CD4-positive, alpha-beta memory T cell (primary cell): ENCODE measurements around the gene TSEN15. TPM values are rescaled to one million over a fixed set of nuclear protein-coding genes. Genes with fewer than 3 reads are reported as not detected.

Experiments used
- CTCF ChIA-PET: fragments of 350-600 bp; sonication (Branson Sonifier 250); formaldehyde crosslinking; loops from one replicate; lab custom pipeline; 2021; ENCODE audit warnings: inconsistent platforms; ENCODE audit not compliant: partially characterized antibody; lab: Charles Lee
- POLR2A ChIA-PET: fragments of 350-600 bp; sonication (Branson Sonifier 250); formaldehyde crosslinking; loops from one replicate; lab custom pipeline; 2021; ENCODE audit not compliant: partially characterized antibody; lab: Charles Lee
- DNase-seq, 5 donors: peaks; one replicate each; pipeline versions ENCODE4 v3.0.0 to v3.0.0-alpha.2; 2020 to 2022; ENCODE audit warnings: mixed read lengths in 1 of 5
- H3K27ac ChIP-seq: one replicate; pipeline ENCODE4 v1.7.0; 2013; ENCODE audit warnings: low read depth, low read length
- H3K27me3 ChIP-seq: 2 replicates; pipeline ENCODE4 v1.7.0; 2013; ENCODE audit warnings: mild to moderate bottlenecking, low read length, moderate library complexity; ENCODE audit not compliant: insufficient read depth
- H3K36me3 ChIP-seq: 2 replicates; pipeline ENCODE4 v1.7.0; 2013; ENCODE audit warnings: mild to moderate bottlenecking, low read length, moderate library complexity; ENCODE audit not compliant: insufficient read depth
- H3K4me1 ChIP-seq: 2 replicates; pipeline ENCODE4 v1.7.0; 2013; ENCODE audit warnings: mild to moderate bottlenecking, low read length, moderate library complexity; ENCODE audit not compliant: insufficient read depth
- H3K4me3 ChIP-seq, 2 donors: one replicate each; pipeline ENCODE4 v1.7.0; 2013; ENCODE audit warnings: low read length in 2 of 2, mild to moderate bottlenecking in 1 of 2
- H3K9me3 ChIP-seq, 2 donors: one replicate each; pipeline ENCODE4 v1.7.0; 2013; ENCODE audit warnings: low read length in 2 of 2, control low read depth in 1 of 2; ENCODE audit not compliant: control insufficient read depth in 1 of 2
- H3K27ac Mint-ChIP-seq, 7 donors: one replicate each; pipeline ENCODE4 v1.8.0; 2020 to 2021; ENCODE audit warnings: mixed read lengths in 7 of 7, mild to moderate bottlenecking in 6 of 7, inconsistent platforms in 3 of 7, moderate library complexity in 3 of 7
- H3K27me3 Mint-ChIP-seq, 2 donors: one replicate each; pipeline ENCODE4 v1.8.0; 2020 to 2021; ENCODE audit warnings: mixed read lengths in 2 of 2
- H3K36me3 Mint-ChIP-seq, 2 donors: one replicate each; pipeline ENCODE4 v1.8.0; 2020 to 2021; ENCODE audit warnings: mixed read lengths in 2 of 2, inconsistent platforms in 1 of 2, mild to moderate bottlenecking in 1 of 2
- H3K4me1 Mint-ChIP-seq, 4 donors: one replicate each; pipeline ENCODE4 v1.8.0; 2020 to 2021; ENCODE audit warnings: mixed read lengths in 4 of 4, mild to moderate bottlenecking in 1 of 4
- H3K4me3 Mint-ChIP-seq, 8 donors: one replicate each; pipeline ENCODE4 v1.8.0; 2020 to 2021; ENCODE audit warnings: mixed read lengths in 8 of 8, mild to moderate bottlenecking in 7 of 8, moderate library complexity in 6 of 8, inconsistent platforms in 3 of 8
- H3K9me3 Mint-ChIP-seq, 8 donors: one replicate each; pipeline ENCODE4 v1.8.0; 2020 to 2021; ENCODE audit warnings: mixed read lengths in 8 of 8, mild to moderate bottlenecking in 5 of 8, inconsistent platforms in 3 of 8, moderate library complexity in 1 of 8
- intact Hi-C: fragments of 100-400 bp; cut with micrococcal nuclease; formaldehyde crosslinking; loops from one replicate; pipeline ENCODE4 v1.15.1; 2023
- polyA plus RNA-seq, 2 donors: library from polyadenylated mRNA; unstranded; fragments of 300-500 nt; fragmentation: Illumina TruSeq; gene quantifications; one replicate each; pipeline ENCODE4 v1.2.3, GENCODE V29; 2021
- total RNA-seq, 2 experiments: library from RNA; stranded (reverse); gene quantifications; one replicate each; pipeline ENCODE4 v1.2.3, GENCODE V29; 2021

Gene TSEN15
- total and polyA plus RNA-seq, 4 experiments from 2014 or later = 34.0 to 74.7 (median 47.7) TPM

- H3K27ac Mint-ChIP-seq = no peak overlapping the region
- H3K36me3 ChIP-seq = no peaks in the 10 kb centered on the region
- H3K27me3 Mint-ChIP-seq = peaks cover 7 to 10% of the 10 kb centered on the region in 2 donors
- H3K9me3 ChIP-seq = no peaks in the 10 kb centered on the region
- no peak overlapping the region for H3K4me3 Mint-ChIP-seq
- intact Hi-C loops = no loop called here
- H3K4me1 Mint-ChIP-seq = no peaks in the 10 kb centered on the region
- no peaks in the 10 kb centered on the region for H3K4me1 ChIP-seq
- ChIA-PET CTCF (no interaction called here), POLR2A (no interaction called here)
- H3K27me3 ChIP-seq = no peaks in the 10 kb centered on the region
- H3K4me3 ChIP-seq = no peak overlapping the region
- H3K36me3 Mint-ChIP-seq = no peaks in the 10 kb centered on the region
- no peak for DNase-seq
- no peak overlapping the region for H3K27ac ChIP-seq
- peaks cover 0 to 3% (median 0%) of the 10 kb centered on the region in 8 donors for H3K9me3 Mint-ChIP-seq
These were observed 35.4 kb upstream of the TSEN15 start for GRCh38 chr1:184016169-184016568.

DNA sequence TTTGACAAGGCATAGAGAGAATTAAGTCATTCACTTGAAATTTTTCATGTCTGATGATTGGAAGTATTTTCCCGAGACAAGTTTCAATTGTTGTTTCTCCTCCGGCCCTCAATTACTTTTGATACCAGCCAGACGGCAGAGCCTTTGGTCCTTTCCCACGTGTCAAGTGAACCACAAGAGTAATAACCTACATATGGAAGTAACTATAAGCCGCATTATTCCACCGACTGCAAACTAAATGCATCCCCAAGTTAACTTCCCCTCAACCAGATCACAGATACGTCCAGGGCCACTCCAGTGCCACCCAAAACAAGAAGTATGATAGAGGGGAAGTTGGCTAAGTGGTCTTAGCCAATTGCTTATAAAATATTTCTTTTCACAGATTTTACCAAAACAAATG, 34.2 kb upstream of the TSEN15 start:
- intact Hi-C loops = no loop called here
- H3K27me3 ChIP-seq = no peaks in the 10 kb centered on the region
- Mint-ChIP-seq H3K36me3 (no peaks in the 10 kb centered on the region), H3K27me3 (peaks cover 7 to 10% of the 10 kb centered on the region in 2 donors), H3K4me3 (no peak overlapping the region), H3K4me1 (no peaks in the 10 kb centered on the region), H3K27ac (no peak overlapping the region), H3K9me3 (peaks cover 0 to 3% (median 0%) of the 10 kb centered on the region in 8 donors)
- no peak overlapping the region for H3K4me3 ChIP-seq
- H3K4me1 ChIP-seq = no peaks in the 10 kb centered on the region
- no peaks in the 10 kb centered on the region for H3K36me3 ChIP-seq
- H3K27ac ChIP-seq = no peak overlapping the region
- no peaks in the 10 kb centered on the region for H3K9me3 ChIP-seq
- DNase-seq = no peak
- POLR2A ChIA-PET = no interaction called here
- CTCF ChIA-PET = no interaction called here

DNA sequence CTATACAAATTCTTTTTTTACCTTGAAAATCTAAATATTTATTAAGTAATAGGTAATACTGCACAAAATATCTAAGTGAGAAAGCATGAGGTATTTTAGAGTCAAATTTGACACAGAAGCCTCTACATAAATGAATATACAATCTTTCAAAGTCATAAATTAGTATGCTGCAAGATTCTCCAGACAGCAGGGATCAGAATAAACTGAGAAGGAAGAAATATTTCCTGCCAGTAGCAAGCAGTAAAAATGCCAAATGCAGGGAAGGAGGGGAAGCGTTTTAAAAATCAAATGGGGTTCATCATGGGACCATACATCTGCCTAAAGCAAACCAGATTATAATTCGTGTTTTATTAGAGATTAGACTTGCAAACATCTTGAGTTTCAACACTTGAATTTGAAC, 32.9 kb upstream of the TSEN15 start:
- H3K4me3 ChIP-seq = no peak overlapping the region
- intact Hi-C loops = no loop called here
- no peak overlapping the region for H3K27ac ChIP-seq
- Mint-ChIP-seq H3K4me1 (no peaks in the 10 kb centered on the region), H3K27ac (no peak overlapping the region), H3K36me3 (no peaks in the 10 kb centered on the region), H3K27me3 (peaks cover 5 to 10% of the 10 kb centered on the region in 2 donors), H3K9me3 (no peaks in the 10 kb centered on the region), H3K4me3 (peak overlapping the region in 1 of 8 donors; percentile 5)
- DNase-seq = no peak
- no peaks in the 10 kb centered on the region for H3K9me3 ChIP-seq
- no peaks in the 10 kb centered on the region for H3K4me1 ChIP-seq
- POLR2A ChIA-PET = no interaction called here
- CTCF ChIA-PET = no interaction called here
- no peaks in the 10 kb centered on the region for H3K27me3 ChIP-seq
- H3K36me3 ChIP-seq = no peaks in the 10 kb centered on the region

DNA sequence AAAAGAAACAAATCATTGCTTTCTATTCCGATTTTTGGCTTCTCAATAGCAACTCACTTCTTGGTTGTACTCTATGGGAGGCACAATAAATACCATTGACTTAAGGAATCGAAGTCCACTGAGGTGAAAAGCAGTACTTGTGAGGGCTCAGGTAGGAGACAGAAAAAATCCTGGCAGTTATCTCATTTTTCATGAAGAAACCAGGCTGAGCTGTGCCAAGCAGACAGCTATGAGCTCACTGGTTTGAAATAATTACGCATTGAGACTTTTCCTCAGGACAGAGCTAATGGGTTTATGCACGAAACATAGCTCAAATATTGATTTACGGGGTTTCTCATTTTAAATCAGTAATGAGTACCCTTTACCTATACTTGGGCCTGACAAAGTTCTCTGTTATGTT, 32.5 kb upstream of the TSEN15 start:
- no peaks in the 10 kb centered on the region for H3K4me1 ChIP-seq
- ChIA-PET CTCF (no interaction called here), POLR2A (no interaction called here)
- no peak overlapping the region for H3K27ac ChIP-seq
- no peaks in the 10 kb centered on the region for H3K9me3 Mint-ChIP-seq
- no peaks in the 10 kb centered on the region for H3K36me3 Mint-ChIP-seq
- no peaks in the 10 kb centered on the region for H3K9me3 ChIP-seq
- DNase-seq = no peak
- H3K4me3 Mint-ChIP-seq = no peak overlapping the region
- H3K36me3 ChIP-seq = no peaks in the 10 kb centered on the region
- H3K27me3 ChIP-seq = no peaks in the 10 kb centered on the region
- H3K27me3 Mint-ChIP-seq = peaks cover 1 to 7% of the 10 kb centered on the region in 2 donors
- intact Hi-C loops = no loop called here
- H3K4me1 Mint-ChIP-seq = no peaks in the 10 kb centered on the region
- H3K4me3 ChIP-seq = no peak overlapping the region
- H3K27ac Mint-ChIP-seq = no peak overlapping the region

GRCh38 chr1:184019506-184019905, 32.0 kb upstream of the TSEN15 start:
- no peak overlapping the region for H3K27ac Mint-ChIP-seq
- intact Hi-C loops = no loop called here
- peaks cover 0 to 5% of the 10 kb centered on the region in 2 donors for H3K27me3 Mint-ChIP-seq
- H3K4me3 Mint-ChIP-seq = no peak overlapping the region
- H3K27me3 ChIP-seq = no peaks in the 10 kb centered on the region
- no peak overlapping the region for H3K27ac ChIP-seq
- CTCF ChIA-PET = no interaction called here
- no peaks in the 10 kb centered on the region for H3K36me3 Mint-ChIP-seq
- no peaks in the 10 kb centered on the region for H3K9me3 ChIP-seq
- H3K4me1 Mint-ChIP-seq = no peaks in the 10 kb centered on the region
- DNase-seq = no peak
- H3K4me1 ChIP-seq = no peaks in the 10 kb centered on the region
- H3K36me3 ChIP-seq = no peaks in the 10 kb centered on the region
- POLR2A ChIA-PET = no interaction called here
- H3K4me3 ChIP-seq = no peak overlapping the region
- H3K9me3 Mint-ChIP-seq = no peaks in the 10 kb centered on the region

DNA sequence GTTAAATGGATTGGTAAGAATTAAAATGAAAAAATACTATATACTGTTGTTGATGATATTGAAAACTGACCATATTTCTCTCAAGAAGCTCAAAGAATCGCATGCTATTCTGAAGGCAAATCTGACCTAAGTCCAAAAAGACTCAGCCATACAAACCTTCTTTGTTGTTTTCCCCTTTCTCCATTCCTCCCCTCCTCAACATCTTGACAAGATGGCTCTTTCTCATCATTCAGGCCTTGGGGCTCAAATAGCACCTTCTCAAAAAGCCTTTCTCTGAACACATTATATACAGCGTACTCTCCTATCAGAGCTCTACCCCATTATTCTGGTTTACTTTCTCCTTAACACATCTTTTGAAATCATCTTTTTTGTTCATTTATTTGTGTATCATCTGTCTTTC, 31.2 kb upstream of the TSEN15 start:
- intact Hi-C loops = no loop called here
- Mint-ChIP-seq H3K27ac (peak overlapping the region in 1 of 7 donors; percentile 26), H3K9me3 (no peaks in the 10 kb centered on the region), H3K36me3 (no peaks in the 10 kb centered on the region), H3K27me3 (peaks cover 0 to 4% of the 10 kb centered on the region in 2 donors), H3K4me3 (no peak overlapping the region), H3K4me1 (no peaks in the 10 kb centered on the region)
- POLR2A ChIA-PET = no interaction called here
- Histone ChIP-seq H3K4me3 (no peak overlapping the region), H3K9me3 (no peaks in the 10 kb centered on the region), H3K27me3 (no peaks in the 10 kb centered on the region), H3K36me3 (no peaks in the 10 kb centered on the region), H3K27ac (no peak overlapping the region), H3K4me1 (no peaks in the 10 kb centered on the region)
- CTCF ChIA-PET = no interaction called here
- DNase-seq = no peak

GRCh38 chr1:184020855-184021254, 30.7 kb upstream of the TSEN15 start:
- intact Hi-C loops = no loop called here
- no peak for DNase-seq
- H3K27ac Mint-ChIP-seq = no peak overlapping the region

GRCh38 chr1:184021728-184022127, 29.8 kb upstream of the TSEN15 start:
- Mint-ChIP-seq H3K27me3 (peaks cover 3 to 4% of the 10 kb centered on the region in 2 donors), H3K36me3 (no peaks in the 10 kb centered on the region), H3K9me3 (no peaks in the 10 kb centered on the region), H3K4me1 (no peaks in the 10 kb centered on the region), H3K27ac (peak overlapping the region in 1 of 7 donors; percentile 38), H3K4me3 (no peak overlapping the region)
- H3K27me3 ChIP-seq = no peaks in the 10 kb centered on the region
- no peaks in the 10 kb centered on the region for H3K4me1 ChIP-seq
- no peak for DNase-seq
- H3K9me3 ChIP-seq = no peaks in the 10 kb centered on the region
- H3K36me3 ChIP-seq = no peaks in the 10 kb centered on the region
- POLR2A ChIA-PET = no interaction called here
- no peak overlapping the region for H3K27ac ChIP-seq
- H3K4me3 ChIP-seq = no peak overlapping the region
- intact Hi-C loops = no loop called here
- CTCF ChIA-PET = interaction anchor here (1.0 kb wide), 1 partner anchor 366 kb away, joined by 3 read pairs; no protein-coding TSS in a partner anchor

More at GRCh38 chr1:184020855-184021254, 30.7 kb upstream of the TSEN15 start:
- H3K27me3 Mint-ChIP-seq = peaks cover 0 to 4% of the 10 kb centered on the region in 2 donors
- no peaks in the 10 kb centered on the region for H3K9me3 Mint-ChIP-seq
- CTCF ChIA-PET = no interaction called here
- no peak overlapping the region for H3K4me3 ChIP-seq
- no peaks in the 10 kb centered on the region for H3K36me3 ChIP-seq
- H3K4me1 Mint-ChIP-seq = no peaks in the 10 kb centered on the region
- H3K27ac ChIP-seq = no peak overlapping the region
- no peaks in the 10 kb centered on the region for H3K36me3 Mint-ChIP-seq
- POLR2A ChIA-PET = no interaction called here
- no peaks in the 10 kb centered on the region for H3K4me1 ChIP-seq
- no peaks in the 10 kb centered on the region for H3K27me3 ChIP-seq
- no peak overlapping the region for H3K4me3 Mint-ChIP-seq
- H3K9me3 ChIP-seq = no peaks in the 10 kb centered on the region
